ENCODE data around the gene HLA-A.

The HLA-A gene

GRCh38 chr6:29992807-29993206 is 50.5 kb downstream of the HLA-A start:
- no peak for DNase-seq

GRCh38 chr6:29994826-29995225 is 52.5 kb downstream of the HLA-A start:
- no peak for DNase-seq

- no peak for DNase-seq
Measured at GRCh38 chr6:29995340-29995777, 53.0 kb downstream of the HLA-A start.
